Stimulated activated naive CD8-positive, alpha-beta T cell treated with anti-CD3 and anti-CD28 coated beads, Interleukin-15, Interleukin-2, amounts not matched to agents 100 U/mL and 50 U/mL, for 24 hours (primary cell): ENCODE results near the gene PTPRG.

Source experiments
- ATAC-seq: fragments of 150-1000 bp; cut with Tn5 transposase; one replicate; pipeline ENCODE4 v1.10.0; 2021
- DNase-seq: peaks from one replicate; pipeline ENCODE4 v3.0.0; 2021

The PTPRG gene

GRCh38 chr3:62068337-62068736, 507.0 kb downstream of the PTPRG start:
- no peak for DNase-seq
- ATAC-seq = no peak

GRCh38 chr3:62070891-62071290, 509.5 kb downstream of the PTPRG start:
- DNase-seq (no peak), ATAC-seq (no peak)

DNA sequence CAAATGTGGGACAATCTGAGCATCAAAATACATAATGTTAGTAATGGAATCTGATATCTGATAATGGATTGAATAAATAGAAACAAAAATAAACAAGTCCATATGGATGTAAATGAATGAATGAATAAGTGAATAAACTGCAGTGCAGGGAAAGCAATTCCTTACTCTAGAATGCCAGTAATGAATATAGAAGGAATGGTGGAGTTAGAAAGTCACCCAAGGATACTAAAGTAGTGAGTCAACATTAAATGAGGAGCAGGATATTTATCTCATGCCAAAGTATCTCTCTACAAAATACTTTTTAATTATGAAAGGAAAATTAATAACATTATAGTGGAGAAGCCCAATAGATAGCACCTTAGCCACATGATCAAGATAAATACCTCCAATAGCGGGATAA, 511.7 kb downstream of the PTPRG start:
- ATAC-seq (no peak), DNase-seq (no peak)

DNA sequence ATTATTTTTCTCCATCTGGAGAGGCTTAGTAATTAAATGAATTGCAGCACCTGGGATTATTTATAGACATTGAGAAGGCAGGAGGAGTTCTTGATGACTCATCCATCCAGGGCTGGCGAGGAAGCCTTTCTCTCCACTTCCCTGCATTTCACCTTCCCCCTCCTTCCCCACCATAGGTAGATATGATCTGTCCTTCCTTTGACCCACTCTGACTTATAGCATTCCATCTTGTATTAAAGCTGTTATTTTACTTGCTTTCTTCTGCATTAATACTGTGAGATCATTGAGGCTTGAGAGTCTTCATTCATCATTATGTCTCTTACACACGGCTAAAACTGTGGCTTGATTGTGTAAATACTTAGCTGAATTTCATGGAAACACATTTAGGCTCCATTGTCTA, 523.2 kb downstream of the PTPRG start:
- ATAC-seq (no peak), DNase-seq (no peak)

DNA sequence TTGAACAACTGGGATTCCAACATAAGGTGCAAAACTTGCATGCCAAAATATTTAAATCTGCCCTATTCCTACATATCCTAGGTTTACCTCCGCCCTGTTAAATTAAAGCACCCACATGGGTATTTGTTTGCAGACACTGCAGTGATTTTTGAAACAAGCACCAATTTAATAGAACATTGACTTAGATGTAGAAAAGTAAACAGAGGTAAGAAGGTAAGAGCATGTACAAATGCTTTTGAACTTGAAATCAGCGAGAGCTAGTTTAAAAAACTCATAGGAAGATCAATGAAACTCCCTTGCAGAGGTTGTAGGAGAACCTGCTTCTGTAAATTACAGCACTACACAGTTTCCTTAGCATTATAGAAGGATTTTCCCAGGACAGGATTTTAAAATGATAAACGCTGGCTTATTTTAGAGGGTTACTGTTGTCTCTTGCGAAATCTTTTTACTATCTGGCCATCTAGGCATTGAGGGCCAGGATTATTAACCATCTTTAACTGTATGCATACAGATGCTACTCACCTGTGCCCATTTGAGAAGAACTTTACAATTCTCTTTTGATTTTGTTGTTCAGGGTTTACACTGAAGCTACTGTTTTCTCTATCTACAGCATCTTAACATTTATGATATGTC, 527.2 kb downstream of the PTPRG start:
- DNase-seq (no peak), ATAC-seq (no peak)

- DNase-seq = no peak
- ATAC-seq = no peak
Measured at GRCh38 chr3:62090066-62090465, 528.7 kb downstream of the PTPRG start.

GRCh38 chr3:62090519-62090918, 529.1 kb downstream of the PTPRG start:
- no peak for DNase-seq
- ATAC-seq = no peak

DNA sequence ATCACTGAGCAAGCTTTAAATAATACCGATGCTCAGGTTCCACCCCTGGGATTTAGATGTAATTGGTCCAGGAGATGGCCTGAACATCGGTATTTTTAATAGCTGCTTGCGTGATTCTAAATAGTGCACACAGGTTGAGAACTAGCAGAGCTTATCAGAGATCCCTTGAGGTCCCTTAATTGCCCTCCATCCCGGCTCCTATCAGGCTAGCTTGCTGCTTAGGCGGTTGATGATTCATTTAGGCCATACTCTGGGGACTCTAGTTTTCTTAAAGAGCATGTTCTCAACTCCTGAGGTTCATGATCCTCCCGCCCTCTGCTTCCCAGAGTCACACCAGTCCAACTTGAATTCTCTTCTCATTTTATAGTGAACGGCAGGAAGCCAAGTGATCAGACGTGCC, 531.7 kb downstream of the PTPRG start:
- ATAC-seq (no peak), DNase-seq (no peak)

GRCh38 chr3:62094461-62094860, 533.1 kb downstream of the PTPRG start:
- no peak for DNase-seq
- ATAC-seq = no peak

GRCh38 chr3:62095080-62095479, 533.7 kb downstream of the PTPRG start:
- DNase-seq = no peak

DNA sequence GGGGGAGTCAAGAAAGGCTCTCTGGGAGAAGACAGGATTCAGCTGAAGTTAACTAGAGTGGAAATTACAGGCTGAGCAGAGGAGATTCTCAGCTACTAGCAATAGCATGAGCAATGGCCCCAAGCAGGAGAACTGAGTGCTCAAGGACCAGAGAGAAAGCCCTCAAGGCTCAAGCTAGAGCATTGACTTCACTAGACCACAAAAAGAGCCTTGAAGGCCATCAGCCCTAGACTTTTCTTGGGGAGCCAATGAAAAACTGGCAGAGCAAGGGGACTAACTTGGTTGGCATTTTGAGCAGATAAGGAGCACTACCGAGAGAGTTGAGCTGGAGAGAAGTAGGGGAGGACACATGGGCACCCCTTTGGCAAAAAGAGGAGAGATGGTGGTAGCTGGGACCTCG, 534.4 kb downstream of the PTPRG start:
- ATAC-seq (no peak), DNase-seq (no peak)

More at GRCh38 chr3:62095080-62095479, 533.7 kb downstream of the PTPRG start:
- no peak for ATAC-seq

DNA sequence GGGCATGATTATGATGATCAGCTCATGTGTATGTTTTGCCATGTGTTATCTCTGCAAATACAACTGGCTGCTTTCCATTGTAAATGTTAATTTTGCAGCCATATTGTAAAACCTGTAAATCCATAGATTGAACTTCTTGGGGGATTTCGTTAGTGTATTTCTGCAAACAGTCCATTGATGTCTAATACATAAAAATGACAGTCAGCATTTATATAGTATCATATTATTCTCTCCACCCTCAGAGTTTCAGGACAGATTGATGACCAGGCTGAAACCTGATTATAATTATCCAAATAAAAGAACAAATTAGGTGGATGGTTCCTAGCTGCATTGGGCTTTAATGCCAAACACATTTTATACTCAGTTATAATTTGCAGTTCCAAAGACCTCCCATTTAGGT, 535.1 kb downstream of the PTPRG start:
- no peak for ATAC-seq

GRCh38 chr3:62097121-62097520, 535.8 kb downstream of the PTPRG start:
- ATAC-seq (no peak), DNase-seq (no peak)

More for the DNA sequence above, 535.1 kb downstream of the PTPRG start:
- DNase-seq = no peak

DNA sequence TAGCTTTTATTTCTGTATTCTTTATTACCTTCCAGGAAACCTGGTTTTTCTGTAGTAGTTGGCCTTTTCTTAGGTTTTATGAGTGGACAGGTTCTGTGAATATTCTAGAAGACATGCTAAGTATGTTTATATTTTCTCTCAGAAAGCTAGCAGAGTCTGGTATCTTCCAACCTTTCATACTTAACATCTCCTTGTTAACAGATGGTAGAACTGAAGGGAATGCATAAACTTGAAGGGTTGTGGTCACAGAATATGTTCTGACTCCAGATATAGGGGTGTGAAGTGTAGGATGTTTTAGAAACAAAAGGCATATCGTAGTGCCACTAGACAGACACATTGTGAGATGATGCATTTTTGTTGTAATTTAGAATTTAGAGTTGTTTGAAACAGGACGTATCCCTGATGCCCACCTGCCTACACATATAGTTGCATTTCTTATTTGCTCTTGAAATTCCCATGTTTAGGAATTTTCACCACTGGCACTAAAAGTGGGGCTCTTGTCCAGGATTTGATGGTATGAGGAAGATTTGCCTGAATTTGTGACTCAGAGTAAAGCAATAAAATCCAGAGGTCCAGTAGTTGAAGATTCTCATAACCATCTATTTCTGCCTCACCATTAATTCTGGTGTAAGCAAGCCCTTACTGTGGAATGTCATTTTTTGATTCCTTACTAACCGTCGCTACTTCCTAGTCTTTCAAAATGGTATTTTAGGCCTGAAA, 537.4 kb downstream of the PTPRG start:
- no peak for ATAC-seq
- no peak for DNase-seq

DNA sequence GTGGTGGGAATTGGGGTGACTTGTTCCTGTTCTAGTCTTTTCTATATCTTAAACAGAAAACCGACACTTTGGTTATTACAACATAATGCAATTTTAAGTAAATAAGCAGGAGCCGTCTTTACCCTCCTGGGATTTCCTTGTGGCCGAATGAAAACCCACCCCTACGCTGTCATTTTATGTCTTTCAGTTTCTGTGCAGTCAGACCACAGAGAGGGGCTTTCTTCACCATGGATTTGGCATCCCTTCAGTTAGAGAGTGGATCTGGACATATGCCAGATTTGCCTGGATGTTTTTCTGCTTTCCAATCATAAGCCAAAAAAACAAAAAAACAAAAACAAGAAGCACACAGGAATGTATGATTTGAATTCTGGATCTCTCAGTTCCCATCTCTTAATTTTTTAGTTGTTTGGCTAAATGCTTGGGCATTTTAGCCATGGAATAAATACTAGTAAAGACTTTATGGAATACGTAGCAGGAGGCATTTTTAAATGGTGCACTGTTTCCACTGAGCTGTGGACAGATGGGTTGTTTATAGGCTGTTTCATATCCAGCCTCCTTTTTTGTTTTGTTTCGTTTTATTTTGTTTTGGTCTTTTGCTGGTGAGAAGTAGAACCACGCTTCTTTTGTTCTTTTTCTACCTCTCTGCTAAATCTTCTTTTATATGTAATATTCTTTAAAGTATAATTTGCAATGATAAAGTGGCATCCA, 539.1 kb downstream of the PTPRG start:
- no peak for DNase-seq
- ATAC-seq = no peak

- no peak for ATAC-seq
- no peak for DNase-seq
Measured at GRCh38 chr3:62101488-62101887, 540.1 kb downstream of the PTPRG start.

- DNase-seq (no peak), ATAC-seq (no peak)
Measured at GRCh38 chr3:62103531-62103930, 542.2 kb downstream of the PTPRG start.

DNA sequence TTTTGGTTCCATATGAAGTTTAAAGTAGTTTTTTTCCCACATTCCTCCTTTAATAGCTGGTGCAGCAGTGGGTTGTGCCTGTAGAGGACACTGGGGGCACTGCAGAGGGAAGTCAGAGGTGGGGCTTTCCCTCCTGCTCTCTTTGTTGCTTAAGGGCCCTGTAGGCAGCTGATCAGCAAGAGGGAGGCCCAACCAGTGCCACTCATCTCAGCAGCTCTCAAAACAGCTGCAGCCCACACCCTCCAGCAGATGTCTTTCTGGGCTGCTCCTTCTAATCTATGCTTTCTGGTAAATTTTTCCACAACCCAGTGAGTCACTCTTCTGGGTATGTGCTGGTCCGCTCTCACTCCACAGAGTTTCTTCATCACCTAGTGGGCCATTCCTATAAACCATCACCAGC, 548.2 kb downstream of the PTPRG start:
- peak; percentile 52 for ATAC-seq
- DNase-seq = no peak

DNA sequence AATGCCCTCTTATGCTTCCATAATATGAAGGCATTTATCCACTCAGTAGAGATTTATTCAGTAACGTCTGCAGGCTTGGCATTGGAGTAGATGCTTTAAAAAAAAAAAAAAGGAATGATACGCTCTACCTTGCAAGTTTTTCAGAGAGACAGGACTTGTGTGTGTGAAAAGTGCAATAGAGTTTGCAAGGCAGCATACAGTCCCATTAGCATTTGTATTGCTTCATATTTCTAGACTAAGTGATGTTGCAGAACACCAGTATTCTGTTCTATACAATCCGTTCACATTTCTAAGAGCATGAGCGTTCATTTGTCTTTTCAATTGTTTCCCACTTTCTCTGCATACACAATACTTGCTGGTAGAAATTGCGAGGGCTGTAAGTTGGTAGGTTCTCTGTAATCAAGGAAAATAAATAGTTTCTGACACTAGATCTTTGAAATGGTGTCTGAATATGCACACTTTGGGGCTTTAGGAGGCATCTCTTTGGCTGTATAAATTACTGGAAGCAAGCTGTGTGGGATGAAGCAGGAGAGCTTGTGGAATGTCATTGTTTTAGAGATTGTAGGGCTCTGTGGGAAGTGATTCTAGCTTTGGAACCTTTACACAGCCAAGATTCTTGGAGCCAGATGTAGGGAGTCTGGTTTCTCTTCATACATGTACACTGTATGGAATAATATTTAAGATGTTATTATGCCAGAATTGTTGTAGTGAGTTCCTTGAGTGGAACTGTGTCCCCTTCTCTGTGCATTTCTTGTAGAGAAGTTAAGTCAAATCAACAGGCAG, 549.3 kb downstream of the PTPRG start:
- DNase-seq (no peak), ATAC-seq (no peak)

GRCh38 chr3:62113092-62113491, 551.7 kb downstream of the PTPRG start:
- no peak for DNase-seq
- ATAC-seq = no peak

DNA sequence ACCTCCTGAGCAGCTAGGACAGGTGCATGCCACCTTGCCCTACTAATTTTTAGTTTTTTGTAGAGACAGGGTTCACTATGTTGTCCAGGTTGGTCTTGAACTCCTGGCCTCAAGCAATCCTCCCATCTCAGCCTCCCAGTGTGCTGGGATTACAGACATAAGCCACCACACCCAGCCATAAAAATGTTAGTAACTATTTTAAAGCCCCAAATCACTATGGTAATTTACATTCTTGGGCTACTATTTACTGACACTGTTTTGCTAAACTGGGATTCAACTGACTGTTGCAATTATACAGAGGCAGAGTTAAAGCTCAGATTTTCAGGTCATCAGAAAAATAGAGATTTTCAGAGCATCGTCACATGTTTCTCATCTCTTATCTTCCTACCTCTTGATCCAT, 553.4 kb downstream of the PTPRG start:
- DNase-seq = no peak
- ATAC-seq = no peak

DNA sequence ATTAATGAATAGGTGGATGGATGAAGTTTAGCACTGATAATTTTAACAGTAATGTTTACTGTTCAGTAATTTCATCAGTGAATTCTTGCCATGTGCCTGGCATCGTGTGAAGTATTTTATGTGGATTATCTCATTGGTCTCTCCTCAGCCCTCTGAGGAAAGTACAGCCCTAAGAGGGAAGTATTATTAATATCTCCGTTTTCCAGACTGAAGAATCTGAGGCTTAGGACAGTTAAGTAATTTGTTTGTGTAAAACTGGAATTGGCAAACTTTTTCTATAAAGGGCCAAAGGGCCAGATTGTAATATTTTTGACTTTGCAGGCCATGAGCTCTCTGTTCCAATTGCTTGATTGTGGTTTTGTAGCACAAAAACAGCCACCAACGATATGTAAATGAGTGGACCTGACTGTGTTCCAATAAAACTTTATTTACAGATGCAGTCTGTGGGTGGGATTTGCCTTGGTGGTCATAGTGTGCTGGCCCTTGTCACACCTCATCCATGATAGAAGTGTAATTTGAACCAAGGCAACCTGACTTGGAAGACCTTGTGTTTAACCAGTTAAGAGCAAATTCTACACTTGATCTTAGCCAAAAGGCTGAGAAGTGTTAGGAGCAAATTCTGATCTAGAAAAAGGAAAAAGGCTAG, 556.7 kb downstream of the PTPRG start:
- ATAC-seq = no peak
- no peak for DNase-seq
